Duodenal mucosa (tissue), 2 donors: ENCODE data around the gene MCAT.

Source experiments
- H3K27ac ChIP-seq: one replicate; pipeline ENCODE4 v1.7.0; 2013; ENCODE audit warnings: low read depth, low read length
- H3K27me3 ChIP-seq, 2 donors: one replicate each; pipeline ENCODE4 v1.7.0; 2013; ENCODE audit warnings: low read length in 2 of 2, control low read depth in 1 of 2; ENCODE audit not compliant: insufficient read depth in 2 of 2, control insufficient read depth in 1 of 2
- H3K36me3 ChIP-seq, 2 donors: one replicate each; pipeline ENCODE4 v1.7.0; 2013; ENCODE audit warnings: low read length in 2 of 2, control low read depth in 1 of 2; ENCODE audit not compliant: insufficient read depth in 2 of 2, control insufficient read depth in 1 of 2
- H3K4me1 ChIP-seq, 2 donors: one replicate each; pipeline ENCODE4 v1.7.0; 2013; ENCODE audit warnings: low read length in 2 of 2, control low read depth in 1 of 2; ENCODE audit not compliant: insufficient read depth in 2 of 2, control insufficient read depth in 1 of 2
- H3K4me3 ChIP-seq, 2 donors: one replicate each; pipeline ENCODE4 v1.7.0; 2013; ENCODE audit warnings: low read length in 2 of 2, low read depth in 1 of 2
- H3K9ac ChIP-seq, 2 donors: one replicate each; pipeline ENCODE4 v1.7.0; 2013; ENCODE audit warnings: low read length in 2 of 2, low read depth in 1 of 2
- H3K9me3 ChIP-seq, 2 donors: one replicate each; pipeline ENCODE4 v1.7.0; 2013; ENCODE audit warnings: low read length in 2 of 2, control low read depth in 1 of 2; ENCODE audit not compliant: control insufficient read depth in 1 of 2

The MCAT gene

DNA sequence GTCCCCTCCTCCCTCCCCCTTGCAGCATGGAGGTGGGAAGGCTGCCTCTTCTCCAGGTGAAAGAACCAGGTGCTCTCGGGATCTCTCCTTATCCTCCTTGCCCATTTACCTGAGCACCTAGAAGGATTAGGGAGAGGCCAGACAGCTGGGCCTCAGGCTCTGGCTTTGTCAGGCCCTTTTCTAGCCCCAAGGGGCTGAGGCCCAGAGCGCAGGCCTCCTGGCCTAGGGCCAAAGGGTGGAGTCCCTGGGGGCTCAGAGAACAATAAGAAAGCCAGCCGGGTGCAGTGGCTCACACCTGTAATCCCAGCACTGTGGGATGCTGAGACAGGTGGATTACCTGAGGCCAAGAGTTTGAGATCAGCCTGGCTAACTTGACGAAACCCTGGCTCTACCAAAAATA is 48.6 kb downstream of the MCAT start:
- H3K4me1 ChIP-seq = peaks cover 0 to 8% of the 10 kb centered on the region in 2 donors
- no peak overlapping the region for H3K27ac ChIP-seq
- no peaks in the 10 kb centered on the region for H3K36me3 ChIP-seq
- H3K4me3 ChIP-seq = no peak overlapping the region
- H3K27me3 ChIP-seq = no peaks in the 10 kb centered on the region
- H3K9me3 ChIP-seq = peaks cover 6 to 9% of the 10 kb centered on the region in 2 donors
- H3K9ac ChIP-seq = no peak overlapping the region

DNA sequence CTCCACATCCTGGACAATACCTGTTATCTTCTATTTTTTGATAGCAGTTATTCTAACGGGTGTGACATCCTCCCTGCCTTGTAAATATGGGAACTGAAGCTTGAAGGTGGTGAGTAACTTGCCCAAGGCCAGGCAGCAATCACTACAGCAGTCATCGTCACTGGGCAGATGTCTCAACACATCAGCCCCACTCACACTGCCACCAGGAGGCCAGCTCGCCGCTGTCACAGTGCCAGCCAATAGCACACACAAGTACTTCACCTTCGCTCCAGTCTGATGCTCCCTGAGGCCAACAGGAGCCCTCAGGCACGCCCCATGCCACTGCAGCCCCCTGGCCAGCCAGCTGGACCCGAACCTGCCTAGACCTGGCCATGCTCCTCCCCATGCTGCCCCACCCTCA is 49.1 kb downstream of the MCAT start:
- H3K9me3 ChIP-seq = peaks cover 6 to 9% of the 10 kb centered on the region in 2 donors
- H3K4me3 ChIP-seq = no peak overlapping the region
- H3K4me1 ChIP-seq = peaks cover 0 to 10% of the 10 kb centered on the region in 2 donors
- H3K36me3 ChIP-seq = no peaks in the 10 kb centered on the region
- no peaks in the 10 kb centered on the region for H3K27me3 ChIP-seq
- no peak overlapping the region for H3K9ac ChIP-seq
- H3K27ac ChIP-seq = no peak overlapping the region

GRCh38 chr22:43092085-43092484 is 51.1 kb downstream of the MCAT start:
- no peak overlapping the region for H3K9ac ChIP-seq
- no peak overlapping the region for H3K27ac ChIP-seq
- no peak overlapping the region for H3K4me3 ChIP-seq
- H3K27me3 ChIP-seq = no peaks in the 10 kb centered on the region
- peaks cover 6 to 9% of the 10 kb centered on the region in 2 donors for H3K9me3 ChIP-seq
- H3K4me1 ChIP-seq = peaks cover 4 to 16% of the 10 kb centered on the region in 2 donors
- H3K36me3 ChIP-seq = no peaks in the 10 kb centered on the region

- Histone ChIP-seq H3K27ac (no peak overlapping the region), H3K27me3 (no peaks in the 10 kb centered on the region), H3K36me3 (no peaks in the 10 kb centered on the region), H3K9ac (no peak overlapping the region), H3K4me1 (peaks cover 4 to 16% of the 10 kb centered on the region in 2 donors), H3K9me3 (no peaks in the 10 kb centered on the region), H3K4me3 (no peak overlapping the region)
These were observed 52.9 kb downstream of the MCAT start for GRCh38 chr22:43090130-43090789.

- Histone ChIP-seq H3K9ac (peak within 1 kb of the TSS; percentile 43 to 55), H3K27me3 (no peaks in the 10 kb centered on the region), H3K9me3 (no peaks in the 10 kb centered on the region), H3K4me1 (peaks cover 4 to 14% of the 10 kb centered on the region in 2 donors), H3K4me3 (peak within 1 kb of the TSS; percentile 79 to 81), H3K36me3 (no peaks in the 10 kb centered on the region), H3K27ac (no peak within 1 kb of the TSS)
These were observed 54.0 kb downstream of the MCAT start, which contains the start of gene TTLL1 for GRCh38 chr22:43088984-43089717. Gene TTLL1 (minus strand): TSS chr22:43089391. CDS start chr22:43075586, 13,805 bp downstream.

DNA sequence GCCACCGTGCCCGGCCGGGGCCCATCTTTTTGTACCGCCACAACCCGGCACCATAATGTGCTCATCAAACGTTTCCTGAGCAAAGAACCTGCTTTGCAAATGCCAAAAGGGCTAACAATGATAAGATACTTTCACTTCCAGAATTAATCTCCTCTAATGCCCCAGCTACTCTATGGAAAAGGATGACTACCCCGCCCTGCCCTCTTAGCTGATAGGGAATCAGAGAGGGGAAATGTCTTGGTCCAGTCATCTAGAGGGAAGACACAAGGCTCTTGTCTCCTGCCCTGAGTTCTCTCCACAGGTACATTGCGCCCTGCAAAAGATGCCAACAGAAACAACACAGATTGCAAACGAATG is 54.6 kb downstream of the MCAT start:
- Histone ChIP-seq H3K9me3 (no peaks in the 10 kb centered on the region), H3K27me3 (no peaks in the 10 kb centered on the region), H3K36me3 (no peaks in the 10 kb centered on the region), H3K27ac (no peak overlapping the region), H3K4me3 (peak overlapping the region; percentile 79 to 81), H3K4me1 (peaks cover 4 to 11% of the 10 kb centered on the region in 2 donors), H3K9ac (peak overlapping the region; percentile 36 to 55)

DNA sequence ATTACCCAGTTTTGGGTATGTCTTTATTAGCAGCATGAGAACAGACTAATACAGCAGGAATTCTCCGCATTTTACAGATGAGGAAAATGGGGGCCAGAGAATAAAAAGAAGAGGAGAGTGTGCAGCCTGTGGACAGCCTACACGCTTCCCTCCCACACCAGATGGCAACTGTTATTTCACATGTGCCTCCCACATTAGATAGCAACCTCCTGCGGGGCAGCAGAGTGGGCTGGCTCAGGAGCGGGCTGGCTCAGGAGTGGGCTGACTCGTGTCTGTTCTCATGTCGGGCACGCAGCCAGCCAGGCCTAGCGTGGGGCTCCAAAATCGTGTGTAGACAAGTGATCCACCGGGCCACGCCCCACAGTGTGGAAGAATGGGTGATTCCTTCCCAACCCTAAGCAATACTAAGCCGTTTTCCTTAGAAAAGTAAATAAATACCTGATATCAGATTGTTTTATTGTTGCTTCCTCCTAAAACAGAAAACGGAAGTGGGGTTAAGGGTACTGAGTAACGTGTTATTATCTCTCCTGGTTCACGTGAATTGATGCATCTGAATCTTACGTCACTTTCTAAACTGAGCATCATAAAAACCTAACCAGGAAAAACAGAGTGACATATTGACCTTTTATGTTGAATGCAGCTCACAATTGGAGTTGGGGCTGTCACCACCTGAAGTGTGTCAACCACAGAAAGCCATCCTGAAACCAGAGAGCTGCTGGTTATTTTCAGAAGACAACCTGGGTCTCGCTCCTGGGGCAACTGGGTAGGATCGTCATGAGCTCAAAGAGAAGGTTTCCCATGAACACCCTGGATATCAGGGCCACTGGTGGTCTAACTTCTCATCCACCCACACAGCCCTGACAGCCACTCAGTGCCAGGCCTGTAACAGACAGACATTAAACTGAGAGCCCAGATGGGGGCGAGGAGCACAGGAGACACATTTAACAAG is 57.3 kb downstream of the MCAT start:
- no peak overlapping the region for H3K9ac ChIP-seq
- H3K4me1 ChIP-seq = peaks cover 4 to 11% of the 10 kb centered on the region in 2 donors
- H3K9me3 ChIP-seq = no peaks in the 10 kb centered on the region
- no peak overlapping the region for H3K4me3 ChIP-seq
- no peaks in the 10 kb centered on the region for H3K27me3 ChIP-seq
- no peak overlapping the region for H3K27ac ChIP-seq
- H3K36me3 ChIP-seq = no peaks in the 10 kb centered on the region
